Stimulated activated CD4-positive, alpha-beta T cell treated with anti-CD3 and anti-CD28 coated beads, TNF-alpha, amount 100 ng/mL, for 4 hours (primary cell): ENCODE measurements around the gene ITM2C.

Experiments
- DNase-seq, 3 experiments: peaks; one replicate each; pipeline ENCODE4 v3.0.0-alpha.2; 2020; ENCODE audit warnings: low read depth in 3 of 3

ITM2C gene

DNA sequence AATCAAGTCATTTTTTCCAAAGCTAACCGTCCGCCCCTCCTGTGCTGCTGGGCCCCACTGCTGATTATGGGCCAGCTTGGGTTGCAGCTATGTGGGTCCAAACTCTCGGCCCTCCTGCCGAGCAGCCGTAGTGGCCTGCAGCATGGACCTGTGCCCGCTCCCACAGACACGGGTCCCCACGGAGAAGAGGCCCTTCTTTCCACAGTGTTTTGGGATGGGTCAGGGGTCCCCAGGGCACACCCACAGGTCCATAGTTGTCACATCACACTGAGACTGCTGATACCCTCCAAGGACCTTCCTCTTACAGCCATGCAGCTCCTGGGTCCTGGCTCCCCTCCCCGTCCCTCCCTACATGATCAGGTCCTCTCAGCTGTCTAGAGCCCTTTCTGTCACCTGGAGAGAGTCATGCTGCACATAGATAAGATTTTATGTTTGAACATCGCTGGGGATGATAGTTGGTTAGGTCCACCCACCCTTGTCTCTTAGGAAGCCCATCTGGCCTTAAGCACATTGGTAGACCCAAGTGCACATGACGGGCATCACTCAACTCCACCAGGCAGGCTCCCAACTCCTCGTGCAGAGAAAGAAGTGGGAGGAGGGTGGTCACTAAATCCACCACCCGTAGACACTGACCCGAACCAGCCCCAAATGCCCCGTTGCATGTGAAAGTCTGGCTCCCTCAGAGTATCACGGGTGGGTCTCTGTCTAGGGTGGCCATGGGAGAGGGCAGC is 42.8 kb downstream of the ITM2C start:
- no peak for DNase-seq

DNA sequence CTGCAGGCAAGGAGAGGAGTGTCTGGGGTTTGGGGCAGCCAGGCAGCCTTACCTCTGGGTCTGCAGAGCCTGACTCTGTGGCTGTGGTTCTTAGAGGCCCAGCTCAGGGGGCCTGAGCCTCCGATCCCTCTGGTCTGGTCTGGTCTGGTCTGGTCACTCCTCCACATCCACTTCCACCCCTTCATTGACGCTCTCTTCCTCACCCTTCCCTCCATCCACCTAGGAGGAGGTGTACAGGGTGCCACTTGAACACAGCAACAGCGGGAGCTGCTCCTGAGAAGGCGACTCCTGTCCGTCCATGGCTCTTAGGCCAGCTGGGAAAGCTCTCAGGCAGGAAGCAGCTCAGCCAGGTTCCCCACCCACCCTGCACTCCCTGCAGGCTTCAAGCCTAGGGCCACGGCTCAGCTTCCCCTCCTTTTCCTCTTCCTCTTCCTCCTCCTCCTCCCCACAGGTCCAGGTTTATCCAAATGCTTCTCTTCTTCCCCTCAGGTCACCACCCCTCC is 43.4 kb downstream of the ITM2C start:
- DNase-seq = no peak

DNA sequence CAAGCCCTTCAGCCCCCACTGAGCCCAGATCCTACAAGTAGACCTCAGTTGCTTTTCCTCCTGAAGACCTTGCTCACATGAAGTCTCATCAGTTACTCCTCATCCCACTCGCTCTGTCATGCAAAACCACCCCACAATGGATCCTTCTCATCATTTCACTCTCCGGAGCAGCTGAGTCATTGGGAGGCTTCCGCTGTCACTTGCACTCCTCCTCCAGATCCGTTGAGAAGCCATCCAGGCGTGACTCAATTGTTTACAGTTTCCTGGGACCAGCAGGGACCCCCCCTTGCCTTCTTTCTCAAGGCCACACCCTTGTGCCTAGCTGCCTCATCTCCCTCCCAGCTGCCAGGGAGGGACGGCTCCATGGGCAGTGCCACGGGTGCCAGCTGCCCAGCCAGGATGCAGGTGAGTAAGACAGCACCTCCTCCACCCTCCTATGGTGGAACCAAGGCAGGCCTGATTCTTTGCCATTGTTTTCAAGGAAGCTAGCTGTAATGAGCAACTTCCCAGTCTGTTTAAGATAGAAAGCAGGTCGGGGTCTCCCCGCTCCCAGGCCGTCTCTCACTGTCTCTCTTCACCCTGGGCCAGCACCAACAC is 44.0 kb downstream of the ITM2C start:
- DNase-seq = peak in 2 of 3 experiments; percentile 23 to 34

DNA sequence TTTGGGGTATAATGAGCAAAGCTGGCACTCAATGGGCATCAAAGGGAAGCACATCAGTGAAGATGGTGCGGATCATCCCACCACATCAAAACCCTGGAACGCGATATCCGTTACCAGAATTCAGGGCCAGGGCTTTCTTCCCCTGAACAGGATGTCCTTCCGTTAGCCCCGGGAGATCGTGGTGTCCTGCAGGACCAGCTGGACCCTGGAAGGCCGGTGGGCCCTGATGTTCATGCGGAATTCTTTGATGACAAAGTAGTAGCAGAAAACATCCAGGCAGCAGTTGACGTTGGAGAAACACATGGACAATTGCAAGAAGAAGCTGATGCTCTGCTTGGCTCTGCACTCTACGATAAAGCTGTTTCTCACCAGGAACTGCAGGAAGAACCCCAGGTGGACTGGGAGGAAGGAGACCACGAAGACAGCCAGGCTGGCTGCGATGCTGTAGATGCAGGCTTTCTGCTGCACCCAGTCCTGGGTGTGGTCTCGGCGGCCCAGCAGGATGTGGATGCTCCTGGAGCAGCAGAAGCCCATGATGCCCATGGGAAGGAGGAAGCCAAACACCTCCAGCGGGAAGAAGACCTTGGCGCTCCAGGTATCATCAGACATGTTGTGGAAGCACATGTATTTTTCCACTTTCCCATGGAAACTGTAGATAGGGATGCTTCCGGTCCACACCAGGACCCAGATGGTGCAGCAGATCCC is 45.3 kb downstream of the ITM2C start:
- DNase-seq = no peak

DNA sequence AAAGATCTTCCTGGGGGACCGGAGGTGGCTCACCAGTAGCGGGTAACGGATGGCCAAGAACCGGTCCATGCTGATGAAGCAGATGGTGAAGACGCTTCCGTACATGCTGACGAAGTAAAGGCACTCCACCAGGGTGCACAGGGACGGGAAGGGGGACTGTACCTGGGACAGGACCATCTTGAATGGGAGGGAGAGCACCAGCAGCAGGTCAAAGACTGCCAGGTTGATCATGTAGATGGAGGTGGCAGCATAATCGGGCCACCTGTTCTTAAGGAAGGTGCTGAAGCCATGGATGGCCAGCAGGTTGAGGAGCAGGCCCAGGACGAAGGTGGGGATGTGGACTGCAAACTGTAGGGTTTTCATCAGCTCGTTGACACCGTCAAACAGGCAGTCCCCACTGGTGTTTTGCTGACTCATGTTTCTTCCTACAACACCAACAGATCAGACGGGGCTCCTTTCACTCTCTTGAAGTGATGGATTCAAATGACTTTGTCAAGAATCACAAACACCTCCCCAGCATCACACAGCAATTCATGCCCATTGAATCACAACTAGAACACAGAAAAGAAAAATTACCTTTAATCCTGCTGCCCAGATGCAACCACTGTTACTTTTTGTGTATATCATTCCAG is 45.9 kb downstream of the ITM2C start:
- no peak for DNase-seq

DNA sequence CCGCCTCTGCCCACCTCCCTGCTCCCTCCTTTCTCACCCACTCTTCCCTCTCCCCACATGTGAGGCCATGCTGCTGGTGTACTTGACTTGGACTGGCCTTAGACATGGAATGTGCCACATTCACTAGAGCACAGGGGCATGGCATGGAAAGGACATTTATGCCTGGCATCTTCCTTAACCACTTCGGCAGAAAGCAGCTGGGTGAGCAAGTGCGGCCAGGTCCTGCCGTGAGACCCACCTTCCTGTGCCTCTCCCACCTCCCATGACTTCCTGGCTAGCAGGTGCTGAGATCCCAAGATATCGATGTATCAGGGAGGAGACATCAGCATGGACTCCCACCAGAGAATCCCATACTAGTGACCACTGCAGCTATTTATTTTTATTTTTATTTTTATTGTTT is 47.3 kb downstream of the ITM2C start:
- DNase-seq = no peak

DNA sequence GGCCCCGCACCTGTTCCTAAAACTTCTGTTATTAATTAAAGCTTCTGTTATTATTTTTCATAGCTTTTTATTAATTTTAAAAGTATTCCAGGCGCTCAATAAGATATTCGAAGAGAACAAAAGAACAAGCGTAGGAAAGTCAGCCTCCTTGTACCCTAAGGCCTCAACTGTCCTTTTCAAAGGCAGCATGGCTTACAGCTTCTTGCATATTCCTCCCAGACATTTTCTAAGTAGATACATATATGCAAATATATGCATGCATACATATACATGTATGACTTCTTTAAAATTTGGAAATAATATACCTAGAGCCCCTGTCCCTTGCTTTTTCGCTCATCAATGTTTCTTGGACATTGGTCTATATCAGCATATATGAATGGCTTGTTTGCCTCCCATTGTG is 48.0 kb downstream of the ITM2C start:
- DNase-seq = no peak

DNA sequence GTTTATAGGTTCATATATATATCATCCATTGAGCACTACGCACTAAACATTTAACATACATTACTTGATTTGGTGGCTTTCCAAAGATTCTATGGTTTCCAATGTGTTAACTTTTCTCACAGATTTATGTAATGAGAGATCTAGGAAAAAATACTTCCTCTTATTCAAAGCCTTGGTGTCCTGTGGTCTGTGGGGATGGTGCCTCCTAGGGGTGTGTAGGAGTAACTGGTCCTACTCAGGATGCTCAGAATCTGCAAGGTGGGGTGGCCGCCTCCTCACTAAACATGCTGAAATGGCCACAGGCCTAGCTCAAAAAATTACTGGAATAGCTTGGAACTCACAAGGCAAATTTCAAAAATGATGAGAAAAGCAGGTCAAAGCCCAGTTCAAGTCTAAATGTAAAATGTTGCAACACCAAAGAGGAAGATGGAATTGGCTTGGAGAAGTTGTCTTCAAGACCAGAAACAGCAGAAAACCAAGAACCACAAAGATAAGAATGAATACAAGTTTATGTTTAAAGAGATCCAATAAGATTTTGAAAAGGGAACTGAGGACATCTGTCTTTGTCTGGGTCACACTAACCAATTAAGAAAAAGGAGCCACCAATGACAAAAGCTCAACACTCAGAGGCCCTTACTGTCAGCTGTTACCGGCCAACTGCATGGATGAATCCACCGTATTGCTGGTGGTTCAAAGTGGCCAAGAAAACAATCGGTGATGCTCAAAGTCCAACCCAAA is 48.8 kb downstream of the ITM2C start:
- DNase-seq = no peak

DNA sequence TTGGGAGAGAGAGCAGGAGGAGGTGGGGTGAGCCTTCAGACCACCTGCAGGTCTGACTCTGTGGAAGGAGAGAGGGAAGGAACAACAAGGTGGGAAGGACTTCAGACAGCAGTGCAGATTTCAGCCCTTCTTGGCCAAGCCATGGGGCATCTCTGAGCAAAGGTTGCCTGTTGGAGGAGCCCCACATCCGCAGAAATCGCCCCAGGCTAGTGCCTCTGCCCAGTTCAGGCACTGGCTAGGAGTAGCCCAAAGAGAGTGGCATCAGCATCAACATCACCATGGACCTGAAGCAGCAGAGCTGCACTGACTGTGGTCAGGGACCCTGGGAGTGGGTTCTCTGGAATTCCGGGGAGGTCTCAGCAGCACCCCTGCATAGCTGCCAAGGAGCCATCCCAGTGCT is 50.1 kb downstream of the ITM2C start:
- no peak for DNase-seq

DNA sequence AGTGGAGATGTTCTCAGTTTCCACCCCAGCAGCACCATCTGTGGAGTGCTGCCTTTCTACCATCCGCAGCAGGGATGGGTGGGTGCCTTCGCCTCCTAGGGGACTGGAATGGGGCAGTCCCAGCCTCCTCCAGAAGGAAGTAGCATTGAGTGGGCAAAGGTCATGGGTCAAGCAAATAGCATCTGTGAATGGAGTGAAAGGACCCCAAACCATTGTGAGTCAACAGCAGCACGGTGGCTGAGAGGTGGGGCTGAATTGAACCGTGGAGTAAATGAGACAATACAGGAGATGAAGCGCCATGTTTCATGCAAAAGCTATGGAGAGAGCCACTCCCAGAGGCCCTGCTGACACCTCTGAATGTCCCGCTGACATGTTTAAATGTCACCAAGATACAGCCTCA is 50.6 kb downstream of the ITM2C start:
- DNase-seq = no peak

DNA sequence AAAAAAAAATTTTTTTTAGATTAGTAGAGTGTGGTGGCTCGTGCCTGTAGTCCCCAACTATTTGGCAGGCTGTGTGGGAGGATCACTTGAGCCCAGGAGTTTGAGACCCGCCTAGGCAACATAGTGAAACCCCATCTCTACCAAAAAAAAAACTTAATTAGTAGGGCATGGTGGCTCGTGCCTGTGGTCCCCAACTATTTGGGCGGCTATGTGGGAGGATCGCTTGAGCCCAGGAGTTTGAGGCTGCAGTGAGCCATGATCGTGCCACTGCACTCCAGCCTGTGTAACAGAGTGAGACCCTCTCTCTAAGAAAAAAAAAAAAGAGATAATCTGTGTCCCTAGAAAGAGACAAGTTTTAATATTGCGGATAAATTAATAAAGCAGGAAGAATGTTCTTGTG is 51.5 kb downstream of the ITM2C start:
- DNase-seq = no peak

DNA sequence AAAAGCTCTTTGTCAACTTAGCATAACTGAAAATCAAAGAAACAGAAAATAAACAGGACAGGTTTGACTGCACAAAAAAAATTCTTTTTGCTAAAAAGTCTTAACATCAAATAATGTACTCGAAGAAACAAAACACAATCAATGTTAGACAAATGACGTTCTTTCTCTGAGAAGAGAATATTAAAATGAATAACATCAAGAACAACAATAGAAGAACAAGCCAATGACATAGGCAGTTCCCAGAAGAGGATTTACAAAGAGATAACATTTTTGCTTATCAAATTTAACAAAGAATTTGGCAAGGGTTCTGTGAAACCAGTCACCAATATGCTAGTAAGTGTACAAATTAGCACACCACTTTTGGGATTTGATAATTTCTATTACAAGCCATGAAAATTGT is 54.5 kb downstream of the ITM2C start:
- no peak for DNase-seq

DNA sequence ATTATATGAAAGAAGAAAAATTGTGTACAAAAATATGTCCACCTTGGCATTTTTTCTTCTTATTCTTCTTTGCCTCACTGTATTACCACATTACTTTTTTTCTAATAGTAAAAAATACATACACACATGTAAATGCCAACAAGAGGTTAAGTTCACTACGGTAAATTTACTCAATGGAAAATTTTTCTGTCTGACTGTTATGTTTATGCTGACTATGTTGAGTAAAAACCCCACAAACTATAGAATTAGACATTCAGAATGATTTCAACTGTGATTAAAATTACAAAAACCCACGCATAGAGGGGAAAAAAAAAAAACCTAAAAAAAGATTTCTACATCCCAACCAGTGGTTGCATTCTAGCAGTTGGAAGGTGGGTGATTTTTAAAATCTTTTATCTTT is 54.9 kb downstream of the ITM2C start:
- no peak for DNase-seq

DNA sequence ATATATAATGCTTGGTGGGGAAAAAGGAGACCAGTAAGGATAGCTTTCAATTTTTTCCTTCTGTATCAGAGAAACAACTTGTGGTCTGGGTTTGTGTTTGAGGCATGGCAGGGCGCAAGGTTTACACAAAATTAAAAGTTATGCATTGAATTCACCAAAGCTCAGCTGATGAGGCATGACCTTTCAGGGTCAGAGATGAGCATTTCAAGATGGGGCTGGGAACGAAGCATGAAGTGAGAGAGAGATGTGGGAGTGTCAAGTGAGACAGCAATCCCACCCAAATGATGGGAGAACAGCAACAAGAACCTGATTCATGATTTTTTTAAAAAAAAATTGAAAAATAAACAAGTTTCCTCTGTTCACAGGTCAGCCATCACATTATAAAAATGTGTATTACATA is 55.4 kb downstream of the ITM2C start:
- DNase-seq = no peak

DNA sequence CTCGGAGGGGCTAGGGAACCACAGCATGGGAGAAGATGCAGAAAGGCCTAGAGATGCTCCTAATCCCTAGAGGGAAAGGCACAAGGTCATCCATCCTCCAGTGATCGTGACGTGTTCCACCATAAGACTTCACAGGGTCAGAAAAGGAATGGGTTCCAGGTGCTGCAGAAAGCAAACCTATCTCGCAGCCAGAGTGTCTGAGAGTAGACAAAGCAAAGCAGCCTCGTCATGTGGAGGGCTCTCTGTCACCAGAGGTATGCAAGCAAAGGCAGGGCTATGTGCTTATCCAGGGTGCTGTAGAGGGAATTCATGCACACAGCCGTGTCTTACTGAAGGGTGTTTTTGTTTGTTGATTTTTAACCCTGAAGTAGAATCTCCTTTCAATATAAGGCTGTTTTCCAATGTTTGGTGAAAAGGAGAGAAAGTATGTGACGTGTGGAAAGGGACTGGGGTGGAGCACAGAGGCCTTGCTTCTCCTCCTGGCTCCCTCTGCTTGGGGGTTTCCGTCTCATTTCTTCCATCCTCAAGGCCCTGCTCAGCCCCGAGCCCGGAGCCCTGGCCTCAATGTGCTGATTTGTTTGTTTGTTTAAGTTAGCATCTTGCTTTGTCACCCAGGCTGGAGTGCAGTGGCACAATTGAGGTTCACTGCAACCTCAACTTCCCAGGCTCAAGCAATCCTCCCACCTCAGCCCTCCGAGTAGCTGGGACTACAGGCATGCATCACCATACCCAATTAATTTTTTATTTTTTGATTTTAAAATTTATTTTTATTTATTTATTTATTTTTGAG is 57.3 kb downstream of the ITM2C start:
- DNase-seq = no peak

DNA sequence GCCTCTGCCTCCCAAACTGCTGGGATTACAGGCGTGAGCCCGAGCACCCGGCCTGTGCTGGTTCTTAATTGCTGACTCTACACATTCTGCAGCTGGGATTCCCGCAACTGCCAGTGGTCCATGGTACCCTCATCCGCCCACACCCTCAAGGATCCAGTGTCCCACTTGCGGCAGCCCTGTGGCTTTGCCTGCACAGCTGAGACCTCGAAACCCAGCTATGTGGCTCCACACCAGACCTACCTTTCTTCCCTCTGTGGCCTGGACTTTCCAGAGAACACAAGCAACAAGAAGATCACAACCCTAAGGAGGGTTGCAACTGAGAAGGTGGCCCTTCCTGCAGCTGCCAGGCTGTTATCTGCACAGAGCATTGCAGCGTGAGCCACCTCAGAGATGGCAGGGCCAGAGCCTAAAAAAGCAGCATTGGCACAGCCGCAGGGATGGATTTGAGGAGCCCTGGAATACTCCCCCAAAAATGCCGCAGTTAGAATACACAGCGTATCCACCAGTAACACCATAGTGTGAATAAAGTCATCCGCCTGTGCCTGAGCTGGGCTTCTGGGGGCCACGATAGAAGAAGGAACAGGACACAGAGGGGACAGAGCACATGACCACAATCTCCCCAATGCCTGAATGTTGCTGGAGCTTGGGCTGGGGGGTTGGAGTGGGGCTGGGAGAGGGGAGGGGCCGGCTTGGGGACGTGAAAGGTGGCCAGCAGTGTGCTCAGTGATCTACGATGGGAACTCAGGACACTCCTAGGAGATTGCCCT is 58.4 kb downstream of the ITM2C start:
- no peak for DNase-seq

DNA sequence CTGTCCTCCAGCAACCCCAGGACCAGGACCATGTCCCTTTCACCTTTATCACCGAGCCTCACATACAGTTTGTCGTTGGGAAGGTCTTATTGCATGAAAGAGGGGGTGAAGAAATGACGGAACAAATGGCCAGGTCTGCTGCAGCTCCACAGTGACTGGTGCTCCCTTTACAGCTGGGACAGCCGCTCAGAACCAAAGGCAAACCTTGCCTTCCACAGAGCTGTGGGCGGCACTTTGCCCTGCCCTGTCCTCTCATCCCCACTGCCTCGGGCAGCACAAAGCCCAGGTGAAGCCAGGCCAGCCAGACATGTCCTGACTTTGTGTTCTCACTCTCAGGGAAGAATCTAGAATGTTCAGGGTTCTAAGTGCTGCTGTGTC is 59.3 kb downstream of the ITM2C start:
- DNase-seq = no peak

DNA sequence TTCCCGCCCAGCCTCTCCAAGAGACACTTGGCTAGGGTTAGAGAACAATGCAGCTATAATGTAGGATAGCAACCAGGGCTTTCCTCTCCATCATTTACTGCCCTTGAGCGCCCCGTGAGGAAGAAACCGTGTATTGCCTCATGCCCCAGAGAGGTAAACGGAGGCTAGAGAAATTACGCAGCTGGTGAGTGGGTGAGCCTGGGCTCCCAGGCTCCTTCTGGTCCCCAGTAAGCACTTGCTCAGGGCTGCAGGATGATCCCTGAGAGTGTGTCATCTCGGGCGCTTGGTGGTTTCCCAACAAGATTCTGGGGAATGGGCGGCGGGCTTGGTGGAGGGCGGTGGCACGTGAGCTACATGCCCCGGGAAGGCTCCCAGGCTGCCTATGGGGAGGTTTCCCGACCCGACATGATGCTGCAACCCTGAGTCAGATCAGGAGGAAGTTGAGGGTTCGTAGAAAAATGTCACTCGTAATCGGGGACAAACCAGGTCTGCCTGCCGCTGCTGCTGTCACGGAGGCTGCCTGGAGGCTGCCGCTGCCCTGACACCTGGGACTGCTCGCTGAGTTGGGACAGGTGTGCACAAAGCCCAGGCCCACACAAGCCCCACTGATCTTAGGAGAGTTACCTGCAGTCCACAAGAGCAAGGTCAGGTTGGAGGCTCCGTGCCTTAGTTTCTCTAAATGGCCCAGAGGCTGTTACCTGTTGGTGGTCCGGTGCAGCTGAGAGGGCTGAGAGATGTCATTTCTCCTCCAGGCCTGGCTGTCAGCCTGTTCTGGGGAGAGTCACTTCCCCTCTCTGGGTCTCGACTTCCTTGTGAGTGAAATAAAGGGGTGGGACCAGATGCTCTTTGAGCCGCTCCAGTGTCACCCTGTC is 60.0 kb downstream of the ITM2C start, which contains the start of gene GPR55:
Gene GPR55 (minus strand): TSS at position 773 of the 872 bp plus-strand sequence. CDS start 14,280 bp downstream, outside the sequence.
- peak; percentile 32 to 48 (median 38) for DNase-seq

DNA sequence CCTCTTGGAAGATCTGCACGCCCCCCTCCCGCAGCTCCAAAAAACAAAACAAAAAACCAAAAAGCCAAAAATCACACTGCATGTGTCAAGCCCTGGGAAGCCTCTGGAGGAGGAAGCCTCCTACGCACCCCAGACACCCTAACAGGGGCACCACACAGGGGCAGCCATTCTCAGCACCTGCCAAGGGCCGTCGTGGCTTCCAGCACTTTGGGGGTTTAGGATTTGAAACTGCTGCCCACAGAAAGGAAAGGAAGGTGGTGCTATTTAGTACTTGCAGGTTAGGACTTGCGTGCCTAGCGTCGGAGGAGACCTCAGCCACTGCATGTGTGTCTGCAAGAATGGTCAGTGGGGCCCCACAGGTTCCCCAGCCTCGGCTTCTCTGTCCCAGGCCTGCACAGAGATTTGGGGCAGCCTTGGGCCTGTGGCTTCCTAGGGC is 60.7 kb downstream of the ITM2C start:
- DNase-seq = no peak
